ENCODE data around the gene KLC3.
"Not testable (repeated sequence)": the region's sequence is repeated elsewhere in the genome, so short reads cannot be mapped to it uniquely, and the experiment has no call there.

KLC3 gene

GRCh38 chr19:45306518-45307027 is 34.0 kb upstream of the KLC3 start:
- no peak for TF ChIP-seq CTCF (IDR thresholded peaks at IDR 0.05)
- H3K36me3 Mint-ChIP-seq (ENCODE audit: low read depth) = peaks cover 12% of the 10 kb centered on the region
- peaks cover 9% of the 10 kb centered on the region for H3K4me1 Mint-ChIP-seq
- no peak overlapping the region for H3K27ac Mint-ChIP-seq
- H3K4me3 Mint-ChIP-seq = no peak overlapping the region
- DNase-seq = no peak
- H3K9me3 Mint-ChIP-seq = no peaks in the 10 kb centered on the region
- H3K27me3 Mint-ChIP-seq (ENCODE audit: low read depth, poor library complexity) = peaks cover 10% of the 10 kb centered on the region

- Mint-ChIP-seq H3K27me3 (ENCODE audit: low read depth, poor library complexity) (peaks cover 10% of the 10 kb centered on the region), H3K9me3 (no peaks in the 10 kb centered on the region), H3K36me3 (ENCODE audit: low read depth) (peaks cover 8% of the 10 kb centered on the region), H3K4me1 (peaks cover 9% of the 10 kb centered on the region), H3K4me3 (no peak overlapping the region), H3K27ac (no peak overlapping the region)
- no peak for DNase-seq
- TF ChIP-seq CTCF (IDR thresholded peaks at IDR 0.05) = no peak
Observed at GRCh38 chr19:45307361-45307760, 33.2 kb upstream of the KLC3 start.

- not testable (repeated sequence) for H3K4me1 Mint-ChIP-seq; H3K4me3 Mint-ChIP-seq; DNase-seq; H3K36me3 Mint-ChIP-seq (ENCODE audit: low read depth); H3K9me3 Mint-ChIP-seq; H3K27ac Mint-ChIP-seq
- H3K27me3 Mint-ChIP-seq (ENCODE audit: low read depth, poor library complexity) = peaks cover 17% of the 10 kb centered on the region
Observed at GRCh38 chr19:45309322-45309721, 31.2 kb upstream of the KLC3 start.

- Mint-ChIP-seq H3K4me3 (no peak overlapping the region), H3K9me3 (no peaks in the 10 kb centered on the region), H3K4me1 (no peaks in the 10 kb centered on the region), H3K27me3 (ENCODE audit: low read depth, poor library complexity) (peaks cover 35% of the 10 kb centered on the region), H3K36me3 (ENCODE audit: low read depth) (no peaks in the 10 kb centered on the region), H3K27ac (no peak overlapping the region)
- no peak for DNase-seq
- no peak for TF ChIP-seq CTCF (IDR thresholded peaks at IDR 0.05)
Observed at GRCh38 chr19:45311621-45312020, 28.9 kb upstream of the KLC3 start.

- not testable (repeated sequence) for H3K4me1 Mint-ChIP-seq; H3K36me3 Mint-ChIP-seq (ENCODE audit: low read depth); H3K27ac Mint-ChIP-seq; H3K4me3 Mint-ChIP-seq; DNase-seq; H3K9me3 Mint-ChIP-seq
- peaks cover 42% of the 10 kb centered on the region for H3K27me3 Mint-ChIP-seq (ENCODE audit: low read depth, poor library complexity)
Observed at GRCh38 chr19:45312285-45312684, 28.3 kb upstream of the KLC3 start.

- H3K27ac Mint-ChIP-seq = no peak overlapping the region
- no peak for DNase-seq
- H3K4me3 Mint-ChIP-seq = no peak overlapping the region
- peaks cover 7% of the 10 kb centered on the region for H3K4me1 Mint-ChIP-seq
- peaks cover 56% of the 10 kb centered on the region for H3K27me3 Mint-ChIP-seq (ENCODE audit: low read depth, poor library complexity)
- H3K9me3 Mint-ChIP-seq = no peaks in the 10 kb centered on the region
- H3K36me3 Mint-ChIP-seq (ENCODE audit: low read depth) = no peaks in the 10 kb centered on the region
- TF ChIP-seq CTCF (IDR thresholded peaks at IDR 0.05) = no peak
Observed at GRCh38 chr19:45314708-45315245, 25.8 kb upstream of the KLC3 start.

- no peak for TF ChIP-seq CTCF (IDR thresholded peaks at IDR 0.05)
- Mint-ChIP-seq H3K27me3 (ENCODE audit: low read depth, poor library complexity) (peaks cover 61% of the 10 kb centered on the region), H3K36me3 (ENCODE audit: low read depth) (no peaks in the 10 kb centered on the region), H3K4me3 (no peak overlapping the region), H3K4me1 (peaks cover 7% of the 10 kb centered on the region), H3K27ac (no peak overlapping the region), H3K9me3 (no peaks in the 10 kb centered on the region)
- no peak for DNase-seq
Observed at GRCh38 chr19:45315304-45315703, 25.2 kb upstream of the KLC3 start.

Data from nephron progenitor cell (in vitro differentiated cells).